SU-DHL-6 (cell line): Measurements from ENCODE around the gene SAP130.

Source experiments
- H2AFZ ChIP-seq: fragments of 200-600 bp; sonication (generic); 2 replicates; pipeline ENCODE4 v1.6.1; 2014; ENCODE audit warnings: low read depth, mild to moderate bottlenecking, moderate library complexity, mixed read lengths, antibody characterized with exemption, low read length; ENCODE audit not compliant: severe bottlenecking
- H3F3A ChIP-seq: fragments of 200-600 bp; shearing (Covaris generic); 2 replicates; pipeline ENCODE4 v1.6.0; 2016; ENCODE audit warnings: antibody characterized with exemption, mild to moderate bottlenecking; ENCODE audit not compliant: insufficient read depth
- H3K27ac ChIP-seq: fragments of 200-600 bp; sonication (generic); 2 replicates; pipeline ENCODE4 v1.5.1; 2016; ENCODE audit warnings: low read depth, mild to moderate bottlenecking, low read length, moderate library complexity, mixed read lengths
- H3K27me3 ChIP-seq: fragments of 200-600 bp; sonication (generic), shearing (Covaris generic); 2 replicates; pipeline ENCODE4 v1.6.0; 2014; ENCODE audit warnings: mild to moderate bottlenecking, low read length
- H3K36me3 ChIP-seq: fragments of 200-600 bp; sonication (generic); 2 replicates; pipeline ENCODE4 v1.6.1; 2014; ENCODE audit warnings: mild to moderate bottlenecking, low read length, mixed read lengths
- H3K4me2 ChIP-seq: fragments of 300-600, 200-600 bp; shearing (Covaris generic), sonication (generic); 2 replicates; pipeline ENCODE4 v1.6.0; 2014; ENCODE audit warnings: low read length, low read depth, mild to moderate bottlenecking; ENCODE audit not compliant: poor library complexity, severe bottlenecking
- H3K4me3 ChIP-seq: fragments of 200-600 bp; sonication (generic); 2 replicates; pipeline ENCODE4 v1.5.1; 2014; ENCODE audit warnings: antibody characterized with exemption, low read length, mild to moderate bottlenecking, mixed read lengths; ENCODE audit not compliant: insufficient read depth, poor library complexity, severe bottlenecking
- H3K79me2 ChIP-seq: fragments of 200-600 bp; sonication (generic); 2 replicates; pipeline ENCODE4 v1.6.1; 2014; ENCODE audit warnings: mild to moderate bottlenecking, low read length, moderate library complexity; ENCODE audit not compliant: insufficient read depth
- H3K9ac ChIP-seq: fragments of 200-600 bp; sonication (generic); 2 replicates; pipeline ENCODE4 v1.7.0; 2014; ENCODE audit warnings: mild to moderate bottlenecking, low read length
- H3K9me2 ChIP-seq: fragments of 200-600 bp; sonication (generic); replicated peaks from 2 replicates; pipeline ENCODE4 v1.6.1; 2014; ENCODE audit warnings: low read length; ENCODE audit not compliant: insufficient read depth
- H3K9me3 ChIP-seq: fragments of 200-600 bp; sonication (generic); 2 replicates; pipeline ENCODE4 v1.6.1; 2014; ENCODE audit warnings: low read length, mixed read lengths; ENCODE audit not compliant: insufficient read depth
- H4K20me1 ChIP-seq: fragments of 200-600 bp; sonication (generic); 2 replicates; pipeline ENCODE4 v1.6.1; 2014; ENCODE audit warnings: low read depth, mild to moderate bottlenecking, antibody characterized with exemption, low read length, moderate library complexity, mixed read lengths
- CTCF ChIP-seq: fragments of 200-600 bp; sonication (generic); IDR thresholded peaks from one replicate; pipeline ENCODE4 v1.5.1; 2017; ENCODE audit warnings: antibody characterized with exemption, mild to moderate bottlenecking, low read length, moderate library complexity; ENCODE audit not compliant: insufficient read depth, poor library complexity, severe bottlenecking
- EZH2phosphoT487 ChIP-seq: fragments of 200-600 bp; sonication (generic), shearing (Covaris generic); conservative IDR thresholded peaks from 2 replicates; pipeline ENCODE4 v1.6.1; 2018; ENCODE audit warnings: mild to moderate bottlenecking, antibody characterized with exemption, low read length, moderate library complexity, mixed read lengths

The SAP130 gene

GRCh38 chr2:127929449-127929848, 98.4 kb downstream of the SAP130 start:
- H2AFZ ChIP-seq = no peak overlapping the region
- H3K9me2 ChIP-seq = no peaks in the 10 kb centered on the region
- H3K9me3 ChIP-seq = no peaks in the 10 kb centered on the region
- no peaks in the 10 kb centered on the region for H4K20me1 ChIP-seq
- no peaks in the 10 kb centered on the region for H3K27me3 ChIP-seq
- no peak overlapping the region for H3K9ac ChIP-seq
- no peak overlapping the region for H3K4me3 ChIP-seq
- no peak overlapping the region for H3K27ac ChIP-seq
- H3K36me3 ChIP-seq = no peaks in the 10 kb centered on the region
- TF ChIP-seq EZH2phosphoT487 (no peak), CTCF (no peak)
- H3K79me2 ChIP-seq = no peaks in the 10 kb centered on the region
- no peaks in the 10 kb centered on the region for H3F3A ChIP-seq
- no peak overlapping the region for H3K4me2 ChIP-seq

GRCh38 chr2:127927384-127927783, 100.5 kb downstream of the SAP130 start:
- TF ChIP-seq EZH2phosphoT487 (no peak), CTCF (no peak)
- Histone ChIP-seq H3K9me2 (no peaks in the 10 kb centered on the region), H3K36me3 (no peaks in the 10 kb centered on the region), H3K27me3 (no peaks in the 10 kb centered on the region), H3K4me2 (no peak overlapping the region), H3K4me3 (no peak overlapping the region), H3K27ac (no peak overlapping the region), H2AFZ (no peak overlapping the region), H3K79me2 (no peaks in the 10 kb centered on the region), H4K20me1 (no peaks in the 10 kb centered on the region), H3F3A (no peaks in the 10 kb centered on the region), H3K9me3 (no peaks in the 10 kb centered on the region), H3K9ac (no peak overlapping the region)

DNA sequence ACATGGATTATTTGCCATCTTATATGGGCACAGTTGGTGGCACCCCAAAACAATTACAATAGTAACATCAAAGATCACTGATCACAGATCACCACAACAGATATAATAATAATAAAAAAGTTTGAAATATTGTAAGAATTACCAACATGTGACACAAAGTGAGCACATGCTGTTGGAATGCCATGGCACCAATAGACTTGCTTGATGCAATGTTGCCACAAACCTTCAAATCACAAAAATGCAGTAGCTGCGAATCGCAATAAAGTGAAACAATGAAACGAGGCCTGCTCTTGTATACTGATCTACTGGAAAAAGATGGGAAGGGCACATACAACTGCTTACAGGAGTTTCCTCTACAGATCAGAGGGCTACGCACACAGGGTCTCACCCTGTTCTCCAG, 109.9 kb downstream of the SAP130 start:
- Histone ChIP-seq H3K9me2 (no peaks in the 10 kb centered on the region), H3K9ac (no peak overlapping the region), H3K36me3 (no peaks in the 10 kb centered on the region), H3K4me3 (no peak overlapping the region), H3K79me2 (no peaks in the 10 kb centered on the region), H3K27ac (no peak overlapping the region), H4K20me1 (no peaks in the 10 kb centered on the region), H3K27me3 (no peaks in the 10 kb centered on the region), H3K4me2 (no peak overlapping the region), H3K9me3 (no peaks in the 10 kb centered on the region), H3F3A (no peaks in the 10 kb centered on the region), H2AFZ (no peak overlapping the region)
- TF ChIP-seq EZH2phosphoT487 = no peak

DNA sequence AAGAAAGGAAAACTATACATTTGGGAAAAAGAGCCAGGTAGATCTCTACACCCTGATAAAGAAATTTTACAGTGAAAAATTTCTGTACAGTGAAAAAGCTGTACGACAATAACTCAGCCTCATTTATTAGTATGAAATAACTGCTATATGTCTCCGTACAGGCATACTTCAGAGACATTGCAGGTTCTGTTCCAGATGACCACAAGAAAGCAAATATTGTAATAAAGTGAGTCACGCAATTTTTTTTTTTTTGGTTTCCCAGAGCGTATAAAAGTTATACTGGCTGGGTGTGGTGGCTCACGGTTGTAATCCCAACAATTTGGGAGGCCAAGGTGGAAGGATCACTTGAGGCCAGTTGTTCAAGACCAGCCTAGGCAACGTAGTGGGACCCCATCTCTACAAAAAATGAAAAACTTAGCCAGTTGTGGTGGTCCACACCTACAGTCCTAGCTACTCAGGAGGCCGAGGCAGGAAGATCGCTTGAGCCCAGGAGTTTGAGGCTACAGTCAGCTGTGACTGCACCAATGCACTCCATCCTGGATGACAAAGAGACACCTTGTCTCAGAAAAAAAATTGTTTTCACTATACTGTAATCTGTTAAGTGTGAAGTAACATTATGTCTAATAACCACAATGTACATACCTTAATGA, 113.9 kb downstream of the SAP130 start:
- Histone ChIP-seq H3K4me3 (no peak overlapping the region), H3K27me3 (no peaks in the 10 kb centered on the region), H2AFZ (no peak overlapping the region), H3K27ac (no peak overlapping the region), H3K9me3 (no peaks in the 10 kb centered on the region), H3K36me3 (no peaks in the 10 kb centered on the region), H3F3A (no peaks in the 10 kb centered on the region), H3K79me2 (no peaks in the 10 kb centered on the region), H4K20me1 (no peaks in the 10 kb centered on the region), H3K4me2 (no peak overlapping the region), H3K9me2 (no peaks in the 10 kb centered on the region), H3K9ac (no peak overlapping the region)
- no peak for TF ChIP-seq CTCF
- no peak for TF ChIP-seq EZH2phosphoT487
